NCI-H1417 treated with DMSO at 0.1 percent for 48 hours (cell line): Measurements from ENCODE around the gene ARHGAP25.
A peak's percentile ranks its signal among the peaks of the same experiment; 100 is the strongest.

Source experiments
- DNase-seq: peaks from one replicate; lab custom pipeline; 2025; lab: John Stamatoyannopoulos, UW

The ARHGAP25 gene

GRCh38 chr2:68734688-68735525, at the start of gene ARHGAP25:
ARHGAP25 (plus strand) TSS chr2:68734811; CDS start chr2:68735200, 389 bp downstream.
- no peak for DNase-seq

- DNase-seq = no peak
These were observed 48.4 kb upstream of the ARHGAP25 start for GRCh38 chr2:68686178-68686577.

- no peak for DNase-seq
These were observed 47.6 kb upstream of the ARHGAP25 start for GRCh38 chr2:68687018-68687417.

- no peak for DNase-seq
These were observed 44.8 kb upstream of the ARHGAP25 start for GRCh38 chr2:68689553-68690537.

GRCh38 chr2:68690851-68691250, 43.8 kb upstream of the ARHGAP25 start:
- DNase-seq = no peak

- no peak for DNase-seq
These were observed 42.1 kb upstream of the ARHGAP25 start for GRCh38 chr2:68692511-68692910.

- no peak for DNase-seq
These were observed 40.7 kb upstream of the ARHGAP25 start for GRCh38 chr2:68693951-68694350.

- DNase-seq = no peak
These were observed 38.6 kb upstream of the ARHGAP25 start for GRCh38 chr2:68695971-68696370.

GRCh38 chr2:68696554-68696953, 38.1 kb upstream of the ARHGAP25 start:
- no peak for DNase-seq

- DNase-seq = peak; percentile 90
These were observed 35.8 kb upstream of the ARHGAP25 start for GRCh38 chr2:68698567-68699377.

GRCh38 chr2:68700560-68700959, 34.1 kb upstream of the ARHGAP25 start:
- no peak for DNase-seq

GRCh38 chr2:68706637-68707036, 28.0 kb upstream of the ARHGAP25 start:
- DNase-seq = no peak

- no peak for DNase-seq
These were observed 26.0 kb upstream of the ARHGAP25 start for GRCh38 chr2:68708629-68709028.

GRCh38 chr2:68709421-68709911, 25.1 kb upstream of the ARHGAP25 start:
- DNase-seq = peak; percentile 6

GRCh38 chr2:68710336-68710735, 24.3 kb upstream of the ARHGAP25 start:
- DNase-seq = no peak

- DNase-seq = no peak
These were observed 23.9 kb upstream of the ARHGAP25 start for GRCh38 chr2:68710756-68711155.

GRCh38 chr2:68714866-68715265, 19.7 kb upstream of the ARHGAP25 start:
- no peak for DNase-seq

- no peak for DNase-seq
These were observed 19.1 kb upstream of the ARHGAP25 start for GRCh38 chr2:68715353-68716041.

GRCh38 chr2:68716604-68717304, 17.9 kb upstream of the ARHGAP25 start:
- DNase-seq = no peak

GRCh38 chr2:68717305-68717661, 17.3 kb upstream of the ARHGAP25 start:
- no peak for DNase-seq

GRCh38 chr2:68719912-68720311, 14.7 kb upstream of the ARHGAP25 start:
- DNase-seq = no peak
